ENCODE measurements around the gene IRF7. TPM values are rescaled to one million over a fixed set of nuclear protein-coding genes. Genes with fewer than 3 reads are reported as not detected.

IRF7 gene
- polyA plus RNA-seq, 1 experiment, result 2.4 TPM

DNA sequence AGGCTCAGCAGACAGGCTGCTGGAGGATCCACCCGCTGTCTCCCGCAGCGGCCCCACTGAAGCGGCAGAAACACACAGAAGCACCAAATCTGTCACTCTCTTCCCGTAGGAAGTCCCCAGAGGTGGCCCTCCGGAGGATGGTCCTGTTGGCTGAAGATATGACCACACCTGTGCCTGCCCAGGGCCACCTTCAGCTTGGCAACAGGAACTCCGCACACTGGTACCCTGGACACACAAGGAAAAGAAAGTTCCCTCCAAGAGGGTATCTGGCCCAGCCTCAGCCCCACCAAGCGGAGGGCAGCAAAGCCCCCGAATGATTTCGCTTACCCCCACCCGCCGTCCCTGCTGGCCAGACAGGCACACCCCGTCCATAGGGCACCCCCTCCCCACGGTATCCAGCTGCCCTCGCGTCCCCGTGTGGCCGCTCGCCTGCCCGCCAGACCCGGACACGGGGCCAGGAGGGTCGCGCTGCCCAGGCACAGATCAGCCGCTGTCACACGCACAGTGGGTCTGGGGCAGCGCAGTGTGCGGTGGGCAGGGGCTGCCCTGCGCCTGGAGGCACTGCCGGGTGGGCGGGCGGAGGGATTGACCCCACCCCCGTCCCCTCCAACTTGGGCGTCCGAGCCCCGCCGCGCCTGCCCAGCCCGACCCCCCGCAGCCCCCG, 48.0 kb downstream of the IRF7 start:
- CTCF ChIA-PET, result no interaction called here
- no peak overlapping the region for H3K27ac ChIP-seq (ENCODE audit: low read depth, low read length)
- POLR2A ChIA-PET, result interaction anchor here (1.1 kb wide), 2 partner anchors 8 to 12 kb away, joined by 3 read pairs; no protein-coding TSS in a partner anchor

DNA sequence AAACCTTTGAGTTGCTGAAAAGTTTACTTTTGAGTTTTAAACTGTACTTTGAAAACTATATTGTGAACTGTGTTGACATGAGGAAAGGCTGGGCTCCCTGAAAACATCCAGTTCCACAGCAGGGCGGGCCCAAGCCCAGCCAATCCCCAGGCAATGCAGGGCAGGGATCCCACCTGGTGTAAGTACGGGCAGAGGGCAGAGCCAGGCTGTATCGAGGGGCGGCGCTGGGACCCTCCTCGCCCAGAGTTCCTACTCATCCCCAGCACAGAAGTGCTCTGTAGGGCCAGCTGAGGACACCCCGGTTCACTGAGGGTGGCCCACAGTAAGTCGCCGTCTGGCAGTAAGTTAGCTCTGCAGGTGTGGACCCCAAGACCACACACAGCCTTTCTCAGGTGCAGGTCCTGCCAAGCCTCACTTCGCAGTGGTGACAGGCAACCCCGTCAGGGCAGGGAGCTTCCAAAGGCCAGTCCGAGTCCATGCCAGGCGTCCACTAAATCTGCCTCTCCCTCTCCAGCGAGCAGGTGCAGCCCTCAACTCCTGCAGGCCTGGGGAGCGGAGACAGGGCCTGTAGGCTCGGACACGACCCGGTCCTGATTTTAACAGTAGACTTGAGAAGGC, 48.6 kb downstream of the IRF7 start:
- Histone ChIP-seq H3K4me3 (ENCODE audit: low read depth, low read length) (peak overlapping the region; percentile 70), H3K27ac (ENCODE audit: low read depth, low read length) (no peak overlapping the region), H3K27me3 (ENCODE audit: control insufficient read depth, insufficient read depth, low read length) (no peaks in the 10 kb centered on the region), H3K9me3 (ENCODE audit: control insufficient read depth, insufficient read depth, low read length) (no peaks in the 10 kb centered on the region; the same call in 1 of the 2 replicates)
- ChIA-PET POLR2A (interaction anchor here (1.1 kb wide), 2 partner anchors 9 to 11 kb away, joined by 3 read pairs; no protein-coding TSS in a partner anchor), CTCF (no interaction called here)
- no peak for DNase-seq (ENCODE audit: low read depth, low spot score)
- TF ChIP-seq, protein P1, sequence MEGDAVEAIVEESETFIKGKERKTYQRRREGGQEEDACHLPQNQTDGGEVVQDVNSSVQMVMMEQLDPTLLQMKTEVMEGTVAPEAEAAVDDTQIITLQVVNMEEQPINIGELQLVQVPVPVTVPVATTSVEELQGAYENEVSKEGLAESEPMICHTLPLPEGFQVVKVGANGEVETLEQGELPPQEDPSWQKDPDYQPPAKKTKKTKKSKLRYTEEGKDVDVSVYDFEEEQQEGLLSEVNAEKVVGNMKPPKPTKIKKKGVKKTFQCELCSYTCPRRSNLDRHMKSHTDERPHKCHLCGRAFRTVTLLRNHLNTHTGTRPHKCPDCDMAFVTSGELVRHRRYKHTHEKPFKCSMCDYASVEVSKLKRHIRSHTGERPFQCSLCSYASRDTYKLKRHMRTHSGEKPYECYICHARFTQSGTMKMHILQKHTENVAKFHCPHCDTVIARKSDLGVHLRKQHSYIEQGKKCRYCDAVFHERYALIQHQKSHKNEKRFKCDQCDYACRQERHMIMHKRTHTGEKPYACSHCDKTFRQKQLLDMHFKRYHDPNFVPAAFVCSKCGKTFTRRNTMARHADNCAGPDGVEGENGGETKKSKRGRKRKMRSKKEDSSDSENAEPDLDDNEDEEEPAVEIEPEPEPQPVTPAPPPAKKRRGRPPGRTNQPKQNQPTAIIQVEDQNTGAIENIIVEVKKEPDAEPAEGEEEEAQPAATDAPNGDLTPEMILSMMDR (IDR thresholded peaks at IDR 0.05; ENCODE audit: low read depth, low read length), result no peak

More for the DNA sequence above, 48.0 kb downstream of the IRF7 start:
- Histone ChIP-seq H3K27me3 (ENCODE audit: control insufficient read depth, insufficient read depth, low read length) (no peaks in the 10 kb centered on the region), H3K4me3 (ENCODE audit: low read depth, low read length) (peak overlapping the region; percentile 70), H3K9me3 (ENCODE audit: control insufficient read depth, insufficient read depth, low read length) (no peaks in the 10 kb centered on the region; the same call in 1 of the 2 replicates)
- TF ChIP-seq, protein P1 (IDR thresholded peaks at IDR 0.05; ENCODE audit: low read depth, low read length), result no peak
- no peak for DNase-seq (ENCODE audit: low read depth, low spot score)

DNA sequence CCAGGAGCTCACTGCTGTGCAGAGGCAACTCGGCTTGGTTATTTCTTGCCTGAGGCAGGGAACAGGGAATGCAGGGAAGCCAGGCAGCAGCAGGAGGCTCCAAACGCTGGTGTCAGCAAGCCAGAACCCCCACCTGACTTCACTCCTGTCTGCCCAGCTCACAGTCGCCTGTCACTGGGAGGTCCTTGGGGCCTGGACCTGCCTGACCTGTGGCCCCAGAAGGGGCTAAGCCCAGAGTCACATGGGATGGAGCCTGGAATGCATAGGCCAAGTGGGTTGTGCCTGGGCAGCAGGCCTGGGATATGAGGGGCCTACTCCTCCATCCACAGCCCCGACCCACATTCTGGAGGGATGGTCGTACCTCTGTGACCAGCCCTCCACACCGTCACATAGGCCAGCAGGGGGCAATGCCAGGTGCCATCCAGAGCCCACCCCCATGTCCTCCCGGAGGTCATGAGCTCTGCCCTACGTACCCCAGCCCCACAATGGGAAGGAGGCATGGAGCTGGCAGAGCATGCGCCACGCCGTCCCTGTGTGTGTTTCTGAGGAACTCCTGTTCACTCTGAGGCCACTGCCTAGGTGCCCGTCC, 49.7 kb downstream of the IRF7 start:
- H3K27ac ChIP-seq (ENCODE audit: low read depth, low read length), result no peak overlapping the region
- no peak for DNase-seq (ENCODE audit: low read depth, low spot score)
- CTCF ChIA-PET, result interaction anchor here (0.6 kb wide), 1 partner anchor 1003 kb away, joined by 3 read pairs; no protein-coding TSS in a partner anchor
- TF ChIP-seq, protein P1 (IDR thresholded peaks at IDR 0.05; ENCODE audit: low read depth, low read length), result no peak
- POLR2A ChIA-PET, result no interaction called here
- no peaks in the 10 kb centered on the region; the same call in 1 of the 2 replicates for H3K9me3 ChIP-seq (ENCODE audit: control insufficient read depth, insufficient read depth, low read length)
- no peak overlapping the region for H3K4me3 ChIP-seq (ENCODE audit: low read depth, low read length)
- H3K27me3 ChIP-seq (ENCODE audit: control insufficient read depth, insufficient read depth, low read length), result no peaks in the 10 kb centered on the region

DNA sequence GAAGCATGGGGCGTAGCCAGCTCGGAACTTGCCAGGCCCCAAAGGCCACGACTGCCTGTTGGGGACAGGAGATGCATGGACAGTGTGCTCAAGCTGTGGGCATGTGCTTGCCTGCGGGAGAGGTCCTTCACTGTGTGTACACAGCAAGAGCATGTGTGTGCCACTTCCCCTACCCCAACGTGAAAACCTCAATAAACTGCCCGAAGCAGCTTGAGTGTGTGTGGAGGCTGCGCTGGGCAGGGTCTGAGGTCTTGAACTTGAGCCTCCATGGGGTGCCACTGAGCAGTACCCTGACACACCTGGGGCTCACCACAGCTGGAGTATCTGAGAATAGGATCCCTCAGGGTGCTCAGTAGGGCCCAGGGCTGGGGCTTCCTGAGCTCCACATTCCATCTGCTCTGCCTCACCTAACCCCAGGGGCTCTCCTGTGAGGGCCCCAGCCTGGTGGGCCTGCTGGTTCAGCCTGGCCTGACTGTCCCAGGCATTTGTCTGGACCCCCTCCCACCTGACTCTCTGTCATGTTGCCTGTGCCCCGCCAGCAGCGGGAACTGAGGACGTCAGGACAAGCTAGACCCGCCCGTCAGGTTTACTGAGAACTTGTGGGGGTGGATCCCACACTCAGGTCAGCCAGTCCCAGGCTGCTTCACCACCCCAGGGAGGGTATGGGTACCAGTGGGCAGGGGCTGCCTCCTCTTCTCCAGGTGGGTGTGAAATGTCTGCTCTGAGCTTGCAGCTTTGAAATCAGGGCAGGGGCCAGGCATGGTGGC, 51.8 kb downstream of the IRF7 start:
- POLR2A ChIA-PET, result no interaction called here
- H3K9me3 ChIP-seq (ENCODE audit: control insufficient read depth, insufficient read depth, low read length), result no peaks in the 10 kb centered on the region; the same call in 1 of the 2 replicates
- TF ChIP-seq, protein P1 (IDR thresholded peaks at IDR 0.05; ENCODE audit: low read depth, low read length), result no peak
- peaks cover 5% of the 10 kb centered on the region for H3K27me3 ChIP-seq (ENCODE audit: control insufficient read depth, insufficient read depth, low read length)
- CTCF ChIA-PET, result no interaction called here
- no peak for DNase-seq (ENCODE audit: low read depth, low spot score)
- H3K4me3 ChIP-seq (ENCODE audit: low read depth, low read length), result no peak overlapping the region
- no peak overlapping the region for H3K27ac ChIP-seq (ENCODE audit: low read depth, low read length)

Data from AG04450 (cell line).